Spleen (tissue), 11 donors: ENCODE data around the gene SLC35G3. TPM values are rescaled to one million over a fixed set of nuclear protein-coding genes. Genes with fewer than 3 reads are reported as not detected.
A peak's percentile ranks its signal among the peaks of the same experiment; 100 is the strongest.
"Not testable (repeated sequence)": the region's sequence is repeated elsewhere in the genome, so short reads cannot be mapped to it uniquely, and the experiment has no call there.

Experiments used
- DNase-seq: peaks from one replicate; pipeline ENCODE4 v3.0.0-alpha.2; 2020
- H3K27ac ChIP-seq, 8 donors: fragments of 200-600 bp; sonication (generic) in 7 of 8; 1 replicate in 4 of 8; 2 replicates in 4 of 8; pipeline versions ENCODE4 v1.5.0 to v1.8.0; 2016 to 2021; ENCODE audit warnings: inconsistent platforms in 4 of 8, mild to moderate bottlenecking in 4 of 8, moderate library complexity in 1 of 8
- H3K27me3 ChIP-seq, 7 donors: fragments of 200-600 bp; sonication (generic) in 6 of 7; replicated peaks in 1 of 7; 1 replicate in 4 of 7; 2 replicates in 3 of 7; pipeline versions ENCODE4 v1.5.0 to v1.8.0; 2016 to 2021; ENCODE audit warnings: inconsistent platforms in 3 of 7, mild to moderate bottlenecking in 1 of 7
- H3K36me3 ChIP-seq, 6 donors: fragments of 200-600 bp; sonication (generic) in 5 of 6; 1 replicate in 4 of 6; 2 replicates in 2 of 6; pipeline versions ENCODE4 v1.5.0 to v1.8.0; 2016 to 2021; ENCODE audit warnings: inconsistent platforms in 2 of 6
- H3K4me1 ChIP-seq, 6 donors: fragments of 200-600 bp; sonication (generic) in 5 of 6; 1 replicate in 3 of 6; 2 replicates in 3 of 6; pipeline versions ENCODE4 v1.5.0 to v1.8.0; 2016 to 2021; ENCODE audit warnings: inconsistent platforms in 3 of 6
- H3K4me3 ChIP-seq, 8 donors: fragments of 200-600 bp; sonication (generic) in 7 of 8; 1 replicate in 4 of 8; 2 replicates in 4 of 8; pipeline versions ENCODE4 v1.5.0 to v1.8.0; 2016 to 2021; ENCODE audit warnings: inconsistent platforms in 4 of 8, mild to moderate bottlenecking in 4 of 8, moderate library complexity in 2 of 8
- H3K9me3 ChIP-seq, 8 donors: fragments of 200-600 bp; sonication (generic) in 7 of 8; 1 replicate in 4 of 8; 2 replicates in 4 of 8; pipeline versions ENCODE4 v1.5.0 to v1.8.0; 2016 to 2021; ENCODE audit warnings: inconsistent platforms in 4 of 8
- CTCF ChIP-seq, 11 experiments: fragments of 200-600 bp in 7 of 11; fragments of 450-650 bp in 4 of 11; sonication (generic) in 4 of 11; IDR thresholded peaks in 8 of 11; conservative IDR thresholded peaks in 3 of 11; 1 replicate in 7 of 11; 2 replicates in 4 of 11; pipeline versions ENCODE4 v1.4.0 to v1.8.0; 2016 to 2021; ENCODE audit warnings: antibody characterized with exemption in 11 of 11, inconsistent platforms in 4 of 11, mild to moderate bottlenecking in 1 of 11
- POLR2A ChIP-seq, 3 donors: fragments of 450-650 bp; IDR thresholded peaks; one replicate each; pipeline ENCODE4 v1.5.1; 2017; ENCODE audit warnings: antibody characterized with exemption in 3 of 3, mild to moderate bottlenecking in 1 of 3
- POLR2AphosphoS5 ChIP-seq, 3 donors: sonication (generic); formaldehyde crosslinking; IDR thresholded peaks; one replicate each; pipeline ENCODE4 v1.5.1; 2017; ENCODE audit warnings: antibody characterized with exemption in 3 of 3
- WGBS, 5 donors: extraction: QIAGEN DNeasy Blood & Tissue Kit in 3 of 5; methylation state at CpG; one replicate each; pipeline versions ENCODE4 v1.1.5 to v1.1.7; 2013 to 2018; 5-methylcytosine and 5-hydroxymethylcytosine counted together
- intact Hi-C: fragments of 100-400 bp; cut with DNase I; formaldehyde crosslinking; loops from one replicate; pipeline ENCODE4 v1.15.0; 2023; ENCODE audit warnings: low total_unique reads
- polyA plus RNA-seq, 3 donors: library from polyadenylated mRNA; stranded (reverse); fragments of 200-250 nt; gene quantifications; one replicate each; pipeline ENCODE4 v1.2.1, GENCODE V29; 2013
- total RNA-seq, 7 donors: library from RNA; depleted of rRNA in 3 of 7; stranded (reverse); fragments of >200 nt in 3 of 7; fragmentation: NEBNext Ultra II Directional in 4 of 7; extraction: Animal tissue kit (Norgen Biotek cat#: 25700) in 4 of 7; gene quantifications; one replicate each; pipeline versions ENCODE4 v1.1.0 to v1.2.1, GENCODE V29; 2016 to 2021
- donor health status: healthy with polysubstance abuse.
- donor health status: DM: no; HTN: no; CAD: no; lungs with moderate emphysema.
- donor health status: DM: no; HTN: no; CAD: no.
- donor health status: Bipolar disorder and iron deficiency.
- donor health status: healthy.
- donor health status: DM: no; HTN: no; CAD: no.
- donor health status: DM: yes; HTN: yes; CAD: no.

The SLC35G3 gene
- total and polyA plus RNA-seq, 10 donors: 0.04 TPM; not detected in 9

GRCh38 chr17:35185849-35186248, 8.3 kb downstream of the SLC35G3 start:
- 3 to 39% (median 36%) methylated on average over 1 of the region's 1 CpG for WGBS, 5 donors
- Histone ChIP-seq H3K4me3 (no peak overlapping the region), H3K27ac (no peak overlapping the region), H3K9me3 (no peaks in the 10 kb centered on the region), H3K27me3 (no peaks in the 10 kb centered on the region), H3K4me1 (peaks cover 0 to 21% (median 0%) of the 10 kb centered on the region in 6 donors), H3K36me3 (no peaks in the 10 kb centered on the region)
- intact Hi-C loops: no loop called here
- no peak for DNase-seq
- TF ChIP-seq CTCF (IDR thresholded peaks at IDR 0.05 in 8 of 11, conservative IDR thresholded peaks at IDR 0.05 in 3 of 11) (no peak), POLR2AphosphoS5 (IDR thresholded peaks at IDR 0.05) (no peak), POLR2A (IDR thresholded peaks at IDR 0.05) (no peak)

- Histone ChIP-seq H3K36me3 (no peaks in the 10 kb centered on the region), H3K9me3 (peaks cover 0 to 2% (median 0%) of the 10 kb centered on the region in 8 donors), H3K27ac (no peak overlapping the region), H3K4me3 (no peak overlapping the region), H3K4me1 (peaks cover 0 to 13% (median 0%) of the 10 kb centered on the region in 6 donors), H3K27me3 (no peaks in the 10 kb centered on the region)
- intact Hi-C loops: no loop called here
- WGBS, 5 donors: 59 to 67% (median 63%) methylated on average over 3 of the region's 3 CpGs
- TF ChIP-seq POLR2AphosphoS5 (IDR thresholded peaks at IDR 0.05) (no peak), POLR2A (IDR thresholded peaks at IDR 0.05) (no peak), CTCF (IDR thresholded peaks at IDR 0.05 in 8 of 11, conservative IDR thresholded peaks at IDR 0.05 in 3 of 11) (no peak)
- DNase-seq: no peak
Measured at GRCh38 chr17:35184274-35184673, 9.9 kb downstream of the SLC35G3 start.

GRCh38 chr17:35183332-35183731, 10.9 kb downstream of the SLC35G3 start:
- intact Hi-C loops: no loop called here
- H3K36me3 ChIP-seq: no peaks in the 10 kb centered on the region
- H3K9me3 ChIP-seq: peaks cover 0 to 2% (median 0%) of the 10 kb centered on the region in 8 donors
- H3K4me1 ChIP-seq: peaks cover 0 to 6% (median 0%) of the 10 kb centered on the region in 6 donors
- TF ChIP-seq POLR2A (IDR thresholded peaks at IDR 0.05) (no peak), CTCF (IDR thresholded peaks at IDR 0.05 in 8 of 11, conservative IDR thresholded peaks at IDR 0.05 in 3 of 11) (no peak)
- H3K27me3 ChIP-seq: no peaks in the 10 kb centered on the region
- DNase-seq: no peak
- H3K4me3 ChIP-seq: no peak overlapping the region
- WGBS, 5 donors: 60 to 86% (median 82%) methylated on average over 6 of the region's 6 CpGs
- H3K27ac ChIP-seq: no peak overlapping the region

- H3K9me3 ChIP-seq, H3K36me3 ChIP-seq, H3K27me3 ChIP-seq, H3K27ac ChIP-seq, H3K4me3 ChIP-seq, DNase-seq: not testable (repeated sequence)
- 92 to 99% (median 96%) methylated on average over 5 of the region's 5 CpGs for WGBS, 5 donors
- H3K4me1 ChIP-seq: peaks cover 0 to 12% (median 0%) of the 10 kb centered on the region in 6 donors
- intact Hi-C loops: loop anchor here (10.0 kb wide), 1 partner anchor 65 kb away; the partner anchor contains the start of gene SLFN5
Measured at GRCh38 chr17:35179379-35179778, 14.8 kb downstream of the SLC35G3 start.

- H3K4me1 ChIP-seq: peaks cover 0 to 22% (median 5%) of the 10 kb centered on the region in 6 donors
- no peak for TF ChIP-seq CTCF (IDR thresholded peaks at IDR 0.05 in 8 of 11, conservative IDR thresholded peaks at IDR 0.05 in 3 of 11)
- no peak for TF ChIP-seq POLR2AphosphoS5 (IDR thresholded peaks at IDR 0.05)
- peaks cover 0 to 2% (median 0%) of the 10 kb centered on the region in 8 donors for H3K9me3 ChIP-seq
- no peaks in the 10 kb centered on the region for H3K36me3 ChIP-seq
- DNase-seq: no peak
- no peak overlapping the region for H3K4me3 ChIP-seq
- 79 to 91% (median 83%) methylated on average over 7 to 8 of the region's 8 CpGs for WGBS, 5 donors
- peak overlapping the region in 4 of 8 donors; percentile 54 to 75 (median 72) for H3K27ac ChIP-seq
- intact Hi-C loops: loop anchor here (10.0 kb wide), 1 partner anchor 68 kb away; the partner anchor contains the start of gene SLFN5
- H3K27me3 ChIP-seq: no peaks in the 10 kb centered on the region
Measured at GRCh38 chr17:35176897-35177296, 17.3 kb downstream of the SLC35G3 start.
